GM18520 (cell line): Measurements from ENCODE around the gene PLAGL2.

ENCODE experiments used
- ATAC-seq: cut with Tn5 transposase; IDR thresholded peaks from one replicate; pipeline ENCODE4 v1.9.1; 2021; ENCODE audit not compliant: unreplicated experiment

The PLAGL2 gene

GRCh38 chr20:32152421-32153155 lies 55.0 kb downstream of the PLAGL2 start:
- no peak for ATAC-seq

GRCh38 chr20:32150291-32150848 lies 57.2 kb downstream of the PLAGL2 start:
- no peak for ATAC-seq

GRCh38 chr20:32149566-32150170 lies 57.9 kb downstream of the PLAGL2 start:
- no peak for ATAC-seq

GRCh38 chr20:32144898-32145662 lies 62.5 kb downstream of the PLAGL2 start:
- no peak for ATAC-seq

GRCh38 chr20:32142991-32143390 lies 64.6 kb downstream of the PLAGL2 start:
- no peak for ATAC-seq
